ENCODE results near the gene POLD2. TPM values are rescaled to one million over a fixed set of nuclear protein-coding genes. Genes with fewer than 3 reads are reported as not detected.

POLD2 gene
- total and polyA plus RNA-seq, 2 of the 8 experiments (the other 6 are each of a cell fraction or from before 2014, with no cell fraction given): 148 to 214 TPM

DNA sequence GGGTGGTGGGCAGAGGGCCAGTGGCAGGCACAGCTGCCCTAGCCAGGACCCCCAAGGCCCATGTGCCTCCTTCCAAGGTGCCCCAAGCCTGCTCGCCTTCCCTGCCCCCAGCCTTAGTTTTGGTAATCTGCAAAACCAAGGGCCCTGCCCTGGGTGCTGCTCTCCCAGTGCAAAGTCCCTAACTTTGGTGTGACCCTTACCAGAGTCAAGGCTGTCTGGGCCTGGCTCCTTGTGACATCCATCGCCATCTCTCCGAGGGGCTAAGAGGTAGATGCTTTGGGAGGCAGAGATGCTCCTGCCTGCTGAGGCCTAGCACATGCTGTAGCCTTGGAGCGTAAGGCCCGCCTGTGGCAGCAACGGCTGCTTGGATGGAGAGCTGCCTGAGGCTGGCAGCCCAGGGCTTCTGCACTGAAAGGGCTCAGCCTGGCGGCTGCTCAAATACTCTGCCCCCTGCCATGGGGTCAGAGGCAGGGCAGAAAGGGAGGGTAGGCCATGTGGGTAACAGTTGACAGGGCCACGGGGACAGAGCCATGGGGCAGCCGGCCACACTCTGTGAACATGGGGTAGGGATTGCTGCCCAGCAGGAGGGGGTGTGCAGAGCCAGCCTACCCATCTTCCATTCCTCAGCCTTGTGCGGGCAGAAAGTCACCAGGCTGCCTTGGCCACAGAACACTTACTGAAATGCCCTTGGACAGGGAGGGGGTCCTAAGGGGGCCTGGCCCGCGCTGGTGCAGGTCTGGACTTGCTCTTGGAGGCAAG lies 35.7 kb upstream of the POLD2 start:
- DNase-seq (ENCODE audit: low read depth in 1 of 2, low spot score in 2 of 2): no peak
- no peak overlapping the region for H3K23ac ChIP-seq (ENCODE audit: insufficient read length)
- WGBS, 2 experiments (ENCODE audit: extremely low coverage in 1 of 2, insufficient coverage in 1 of 2, insufficient read length in 1 of 2, insufficient replicate concordance in 2 of 2, low coverage in 1 of 2, low lambda C conversion rate in 2 of 2, missing lambda C conversion rate in 1 of 2): 84% methylated on average over 12 of the region's 12 CpGs; no CpG with 5 or more reads in 1 of the 2 experiments
- H3K4ac ChIP-seq (replicated peaks; ENCODE audit: insufficient read length, low read depth, low read length): no peak overlapping the region
- ChIA-PET CTCF (ENCODE audit: partially characterized antibody) (interaction anchor here (0.6 to 2.5 kb wide), 4 partner anchors 11 to 55 kb away, joined by 3 to 8 read pairs (median 3); no protein-coding TSS in a partner anchor), POLR2A (ENCODE audit: partially characterized antibody) (no interaction called here)
- no peak overlapping the region for H2AK5ac ChIP-seq (ENCODE audit: low read depth, low read length)
- H3K27ac ChIP-seq (ENCODE audit: low read depth, low read length): no peak overlapping the region
- H2BK5ac ChIP-seq (ENCODE audit: low read depth, low read length): no peak overlapping the region
- H3K14ac ChIP-seq (ENCODE audit: insufficient read length): no peak overlapping the region
- no peak overlapping the region for H4K91ac ChIP-seq (replicated peaks; ENCODE audit: insufficient read length, low read length)
- FAIRE-seq: no peak
- H2BK20ac ChIP-seq (ENCODE audit: low read length): no peak overlapping the region
- H2AFZ ChIP-seq (ENCODE audit: low read length): no peak overlapping the region
- no peak overlapping the region for H3K18ac ChIP-seq (ENCODE audit: extremely low read depth, low read length)
- H3K79me2 ChIP-seq (ENCODE audit: control insufficient read depth in 1 of 2, insufficient read depth in 2 of 2, low read length in 2 of 2): no peaks in the 10 kb centered on the region
- no peak overlapping the region for H3K4me2 ChIP-seq (ENCODE audit: insufficient read depth in 1 of 2, low read depth in 2 of 2, low read length in 2 of 2)
- H3K79me1 ChIP-seq (ENCODE audit: low read depth, low read length): no peaks in the 10 kb centered on the region
- no peaks in the 10 kb centered on the region for H3K23me2 ChIP-seq (ENCODE audit: low read depth, low read length)
- peaks cover 2 to 5% (median 4%) of the 10 kb centered on the region in 4 experiments; a peak in 5 of 7 replicates for H3K4me1 ChIP-seq (replicated peaks in 1 of 4; ENCODE audit: control insufficient read depth in 3 of 4, insufficient read depth in 4 of 4, low read length in 3 of 4)
- H4K20me1 ChIP-seq (replicated peaks in 1 of 2; ENCODE audit: control insufficient read depth in 1 of 2, insufficient read depth in 2 of 2, low read length in 2 of 2): no peaks in the 10 kb centered on the region
- no peaks in the 10 kb centered on the region for H3K9me3 ChIP-seq (ENCODE audit: insufficient read depth in 2 of 2, low read depth in 1 of 2, low read length in 1 of 2)
- no peaks in the 10 kb centered on the region for H3K36me3 ChIP-seq (ENCODE audit: control insufficient read depth in 2 of 4, insufficient read depth in 4 of 4, low read length in 3 of 4)
- H4K5ac ChIP-seq (ENCODE audit: insufficient read length, low read depth, low read length): no peak overlapping the region
- no peak overlapping the region; the same call in 1 of the 2 replicates for H4K8ac ChIP-seq (ENCODE audit: extremely low read depth, insufficient read depth, low read length)
- no peak overlapping the region for H2BK120ac ChIP-seq (replicated peaks; ENCODE audit: low read depth, low read length)
- H3K9ac ChIP-seq (replicated peaks in 1 of 4; ENCODE audit: extremely low read depth in 1 of 4, low read depth in 3 of 4, low read length in 3 of 4): no peak overlapping the region
- no peak overlapping the region for H3K56ac ChIP-seq (replicated peaks; ENCODE audit: insufficient read length, low read depth, low read length)
- H2BK15ac ChIP-seq (ENCODE audit: low read length): no peak overlapping the region
- H3K27me3 ChIP-seq (replicated peaks in 1 of 4; ENCODE audit: control insufficient read depth in 3 of 4, extremely low read depth in 1 of 4, insufficient read depth in 3 of 4, low read length in 3 of 4): no peaks in the 10 kb centered on the region; a peak in 1 of 7 replicates
- no peak overlapping the region for H3K4me3 ChIP-seq (ENCODE audit: extremely low read depth in 1 of 4, insufficient read depth in 2 of 4, low read depth in 3 of 4, low read length in 4 of 4)
- H2BK12ac ChIP-seq (ENCODE audit: low read depth, low read length): no peak overlapping the region
- TF ChIP-seq CBX8 (IDR thresholded peaks at IDR 0.05; ENCODE audit: borderline replicate concordance, low read depth, low read length): no peak
- TF ChIP-seq, protein P1, sequence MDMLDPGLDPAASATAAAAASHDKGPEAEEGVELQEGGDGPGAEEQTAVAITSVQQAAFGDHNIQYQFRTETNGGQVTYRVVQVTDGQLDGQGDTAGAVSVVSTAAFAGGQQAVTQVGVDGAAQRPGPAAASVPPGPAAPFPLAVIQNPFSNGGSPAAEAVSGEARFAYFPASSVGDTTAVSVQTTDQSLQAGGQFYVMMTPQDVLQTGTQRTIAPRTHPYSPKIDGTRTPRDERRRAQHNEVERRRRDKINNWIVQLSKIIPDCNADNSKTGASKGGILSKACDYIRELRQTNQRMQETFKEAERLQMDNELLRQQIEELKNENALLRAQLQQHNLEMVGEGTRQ (IDR thresholded peaks at IDR 0.05; ENCODE audit: low read length): no peak
- no peak for TF ChIP-seq SP1 (IDR thresholded peaks at IDR 0.05; ENCODE audit: low read depth, low read length)
- TF ChIP-seq, protein P2, sequence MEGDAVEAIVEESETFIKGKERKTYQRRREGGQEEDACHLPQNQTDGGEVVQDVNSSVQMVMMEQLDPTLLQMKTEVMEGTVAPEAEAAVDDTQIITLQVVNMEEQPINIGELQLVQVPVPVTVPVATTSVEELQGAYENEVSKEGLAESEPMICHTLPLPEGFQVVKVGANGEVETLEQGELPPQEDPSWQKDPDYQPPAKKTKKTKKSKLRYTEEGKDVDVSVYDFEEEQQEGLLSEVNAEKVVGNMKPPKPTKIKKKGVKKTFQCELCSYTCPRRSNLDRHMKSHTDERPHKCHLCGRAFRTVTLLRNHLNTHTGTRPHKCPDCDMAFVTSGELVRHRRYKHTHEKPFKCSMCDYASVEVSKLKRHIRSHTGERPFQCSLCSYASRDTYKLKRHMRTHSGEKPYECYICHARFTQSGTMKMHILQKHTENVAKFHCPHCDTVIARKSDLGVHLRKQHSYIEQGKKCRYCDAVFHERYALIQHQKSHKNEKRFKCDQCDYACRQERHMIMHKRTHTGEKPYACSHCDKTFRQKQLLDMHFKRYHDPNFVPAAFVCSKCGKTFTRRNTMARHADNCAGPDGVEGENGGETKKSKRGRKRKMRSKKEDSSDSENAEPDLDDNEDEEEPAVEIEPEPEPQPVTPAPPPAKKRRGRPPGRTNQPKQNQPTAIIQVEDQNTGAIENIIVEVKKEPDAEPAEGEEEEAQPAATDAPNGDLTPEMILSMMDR (IDR thresholded peaks at IDR 0.05; ENCODE audit: control extremely low read depth in 1 of 3, insufficient read depth in 1 of 3, low read depth in 1 of 3, low read length in 3 of 3): no peak
- no peak for TF ChIP-seq KDM1A (IDR thresholded peaks at IDR 0.05; ENCODE audit: borderline replicate concordance, low read length)
- TF ChIP-seq EZH2 (IDR thresholded peaks at IDR 0.05; ENCODE audit: low read depth, low read length, severe bottlenecking): no peak
- no peak for TF ChIP-seq POU5F1 (IDR thresholded peaks at IDR 0.05; ENCODE audit: low read depth, low read length)
- no peak for TF ChIP-seq SIX5 (IDR thresholded peaks at IDR 0.05; ENCODE audit: low read depth, low read length)
- TF ChIP-seq CHD1 (IDR thresholded peaks at IDR 0.05; ENCODE audit: low read depth, low read length): no peak

All from H1 (cell line).